Choroid plexus epithelial cell (primary cell): Measurements from ENCODE around the gene KRTAP19-6.
"Not testable (repeated sequence)": the region's sequence is repeated elsewhere in the genome, so short reads cannot be mapped to it uniquely, and the experiment has no call there.

Source experiments
- DNase-seq: peaks from one replicate; pipeline ENCODE4 v3.0.0-alpha.2; 2010; ENCODE audit warnings: low read depth
- H3K4me3 ChIP-seq: 2 replicates; pipeline ENCODE4 v1.5.1; 2011; ENCODE audit warnings: low read depth, mild to moderate bottlenecking, control low read depth, low read length, moderate library complexity
- CTCF ChIP-seq: conservative IDR thresholded peaks from 2 replicates; pipeline ENCODE4 v1.5.1; 2011; ENCODE audit warnings: low read depth, mild to moderate bottlenecking, control low read depth, inconsistent platforms, low read length, moderate library complexity

Gene KRTAP19-6

GRCh38 chr21:30515681-30516080, 26.0 kb downstream of the KRTAP19-6 start:
- no peak overlapping the region for H3K4me3 ChIP-seq
- DNase-seq = no peak
- TF ChIP-seq CTCF = no peak

GRCh38 chr21:30505621-30506205, 36.0 kb downstream of the KRTAP19-6 start:
- not testable (repeated sequence) for DNase-seq, H3K4me3 ChIP-seq

DNA sequence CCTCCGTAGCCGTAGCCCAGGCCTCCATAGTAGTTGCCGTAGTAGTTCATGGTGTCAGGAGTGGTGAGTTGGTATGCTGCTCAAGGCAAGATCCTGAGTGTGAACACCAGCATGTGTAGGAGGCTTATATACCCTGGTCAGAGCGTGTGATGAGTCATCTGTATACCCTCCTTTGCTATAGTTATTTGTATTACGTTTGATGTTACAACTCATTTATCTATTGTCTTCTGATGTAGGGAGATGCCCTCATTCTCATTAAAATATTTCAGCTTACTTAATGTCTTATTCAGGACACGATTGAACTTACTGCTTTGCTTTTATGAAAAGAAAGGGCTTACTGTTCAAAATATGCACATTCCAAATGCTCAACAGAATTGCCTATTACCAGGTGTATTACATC, 39.6 kb downstream of the KRTAP19-6 start, which contains the start of gene KRTAP19-5:
TSS of gene KRTAP19-5 (minus strand) at position 101 of the 400 bp plus-strand sequence. CDS start at position 50, 51 bp downstream.
- no peak for DNase-seq
- TF ChIP-seq CTCF = no peak
- H3K4me3 ChIP-seq = no peak within 1 kb of the TSS

DNA sequence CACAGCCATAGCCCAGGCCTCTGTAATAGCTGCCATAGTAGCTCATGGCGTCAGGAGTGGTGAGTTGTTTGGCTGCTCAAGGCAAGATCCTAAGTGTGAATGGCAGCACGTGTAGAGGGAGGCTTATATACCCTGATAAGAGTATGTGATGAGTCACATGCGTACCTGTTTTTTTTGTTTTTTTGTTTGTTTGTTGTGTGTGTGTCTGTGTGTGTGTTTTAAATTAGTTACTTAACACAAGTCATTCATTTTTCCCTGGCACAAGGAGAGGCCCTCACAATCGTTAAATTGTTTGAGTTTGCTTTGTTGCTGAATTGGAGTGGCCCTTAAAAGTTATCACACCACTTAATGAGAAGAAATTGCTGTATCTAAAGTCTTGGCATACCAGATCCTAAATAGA, 44.6 kb downstream of the KRTAP19-6 start, which contains the start of gene KRTAP19-4:
TSS of gene KRTAP19-4 (minus strand) at position 101 of the 400 bp plus-strand sequence. CDS start at position 46, 55 bp downstream.
- H3K4me3 ChIP-seq = no peak within 1 kb of the TSS
- TF ChIP-seq CTCF = no peak
- DNase-seq = no peak

DNA sequence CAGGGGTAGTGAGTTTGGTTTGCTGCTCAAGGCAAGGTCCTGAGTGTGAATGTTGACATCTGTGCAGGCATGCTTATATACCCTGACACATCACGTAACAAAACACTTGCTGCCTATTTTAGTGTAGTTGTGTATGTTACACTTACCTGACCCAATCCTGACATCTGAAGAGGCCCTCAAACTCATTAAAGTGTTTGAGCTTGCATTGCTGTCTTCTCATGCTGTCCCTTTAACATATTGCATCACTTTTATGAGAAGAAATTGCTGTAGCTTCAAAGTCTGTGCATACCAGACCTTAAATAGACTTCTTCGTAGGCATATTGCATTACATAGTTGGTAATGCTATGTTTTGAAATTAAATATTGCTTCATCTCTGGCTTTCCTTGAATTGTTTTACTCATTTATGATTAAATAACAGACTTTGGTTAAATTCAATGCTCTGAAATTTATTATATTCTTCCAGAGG, 49.7 kb downstream of the KRTAP19-6 start, which contains the start of gene KRTAP19-3:
TSS of gene KRTAP19-3 (minus strand) at position 51 of the 466 bp plus-strand sequence. CDS start 56 bp downstream, outside the sequence.
- no peak within 1 kb of the TSS for H3K4me3 ChIP-seq
- TF ChIP-seq CTCF = no peak

More for the DNA sequence above, 49.7 kb downstream of the KRTAP19-6 start, which contains the start of gene KRTAP19-3:
- DNase-seq = no peak
